ENCODE results near the gene F8.
"Not testable (repeated sequence)": the region's sequence is repeated elsewhere in the genome, so short reads cannot be mapped to it uniquely, and the experiment has no call there.

- TF ChIP-seq CTCF (tag by site-specific recombination; IDR thresholded peaks at IDR 0.05); BCL11A (tag by site-specific recombination; IDR thresholded peaks at IDR 0.05; ENCODE audit: low read depth); ZNF362 (tag by site-specific recombination; IDR thresholded peaks at IDR 0.05); ZNF391 (tag by site-specific recombination; IDR thresholded peaks at IDR 0.05; ENCODE audit: borderline replicate concordance, low read depth); ZNF792 (tag by site-specific recombination; IDR thresholded peaks at IDR 0.05); ZNF24 (tag by site-specific recombination; IDR thresholded peaks at IDR 0.05); ZSCAN23 (tag by site-specific recombination; IDR thresholded peaks at IDR 0.05); ZBTB49 (tag by site-specific recombination; IDR thresholded peaks at IDR 0.05; ENCODE audit: low read depth); ZNF660 (tag by site-specific recombination; IDR thresholded peaks at IDR 0.05); MYNN (tag by site-specific recombination; IDR thresholded peaks at IDR 0.05; ENCODE audit: borderline replicate concordance); ZNF449 (tag by site-specific recombination; IDR thresholded peaks at IDR 0.05): not testable (repeated sequence)
These were observed 13.9 kb downstream of the F8 start for GRCh38 chrX:155008578-155008977.

All from HEK293 (cell line).